ENCODE results near the gene AGO4.
"Not testable (repeated sequence)": the region's sequence is repeated elsewhere in the genome, so short reads cannot be mapped to it uniquely, and the experiment has no call there.

Gene AGO4

DNA sequence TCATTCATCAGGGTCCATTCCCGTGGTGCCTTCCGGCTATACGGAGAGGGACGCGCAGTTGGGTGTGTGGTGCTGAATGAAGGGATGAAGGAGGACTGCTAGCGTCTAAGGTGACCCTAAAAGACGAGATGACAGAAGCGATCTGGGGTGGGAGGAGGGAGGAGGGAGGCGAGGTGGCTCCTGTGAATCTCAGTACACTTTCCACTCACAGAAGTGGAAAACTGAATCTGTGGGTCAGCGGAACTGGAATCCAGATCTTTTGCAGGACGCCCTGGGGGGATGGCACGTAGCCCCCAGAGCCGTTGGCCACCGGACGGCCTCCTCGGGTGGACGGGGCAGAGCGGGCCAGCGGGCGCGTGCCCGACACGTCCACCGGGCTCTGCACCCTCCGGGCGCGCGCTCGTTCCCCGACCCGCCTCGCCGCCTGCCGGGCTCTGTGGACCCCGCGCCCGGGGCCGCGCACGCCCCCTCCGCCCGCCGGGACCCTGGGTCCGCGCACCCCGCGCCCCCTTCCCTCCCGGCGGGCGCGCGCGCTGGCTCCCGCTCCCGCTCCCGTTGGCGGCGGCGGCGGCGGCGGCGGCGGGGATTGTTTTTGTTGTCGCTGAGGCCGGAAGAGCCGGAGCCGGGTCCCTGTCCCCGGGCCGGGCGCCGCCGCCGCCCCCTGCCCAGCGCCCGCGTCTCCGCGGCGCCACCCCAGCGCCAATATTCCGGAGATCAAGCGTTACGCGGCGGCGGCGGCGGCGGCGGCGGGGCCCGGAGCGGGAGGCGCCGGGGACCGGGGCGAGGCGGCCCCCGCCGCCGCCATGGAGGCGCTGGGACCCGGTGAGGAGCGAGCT, at the start of gene AGO4:
TSS of gene AGO4 (plus strand) at position 403 of the 836 bp plus-strand sequence. CDS start at position 804, 401 bp downstream.
- peak in 1 of 2 experiments; percentile 35 for DNase-seq

DNA sequence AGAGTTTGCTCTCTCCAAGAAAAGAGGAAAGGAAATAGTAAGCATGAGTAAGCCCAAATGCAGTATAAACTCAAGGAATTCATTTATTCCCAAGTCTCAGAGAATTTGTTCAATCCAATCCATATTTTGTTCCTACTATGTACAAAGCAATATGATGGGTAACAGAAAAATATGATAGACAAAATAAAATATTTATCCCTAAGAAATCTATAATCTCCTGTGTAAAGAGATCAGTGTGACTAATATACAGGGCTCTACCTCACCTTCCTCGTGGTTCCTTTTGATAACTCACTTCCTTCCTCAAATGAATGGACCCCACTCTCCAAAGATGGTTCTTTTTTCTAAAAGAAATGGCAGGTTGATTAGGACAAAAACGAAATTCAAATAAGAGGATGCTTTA, 45.7 kb upstream of the AGO4 start:
- DNase-seq = no peak

DNA sequence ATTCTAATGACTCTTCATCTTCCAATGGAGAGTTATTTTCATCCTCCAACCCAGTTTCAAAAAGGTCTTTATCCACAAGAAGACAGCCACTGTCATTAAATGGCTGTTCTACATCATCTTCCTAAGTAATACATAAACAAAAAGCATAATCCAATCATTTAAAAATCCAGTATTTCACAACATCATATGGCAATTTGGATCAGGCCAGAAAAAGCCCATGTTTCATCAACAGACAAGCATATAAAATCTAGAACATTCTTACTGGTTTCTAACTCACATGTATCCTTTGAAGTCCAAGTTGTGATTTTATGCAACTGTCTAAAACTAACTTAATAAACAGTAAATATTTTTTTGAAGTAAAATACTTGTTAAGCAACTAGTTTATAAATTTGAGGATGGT, 44.6 kb upstream of the AGO4 start:
- no peak for DNase-seq

DNA sequence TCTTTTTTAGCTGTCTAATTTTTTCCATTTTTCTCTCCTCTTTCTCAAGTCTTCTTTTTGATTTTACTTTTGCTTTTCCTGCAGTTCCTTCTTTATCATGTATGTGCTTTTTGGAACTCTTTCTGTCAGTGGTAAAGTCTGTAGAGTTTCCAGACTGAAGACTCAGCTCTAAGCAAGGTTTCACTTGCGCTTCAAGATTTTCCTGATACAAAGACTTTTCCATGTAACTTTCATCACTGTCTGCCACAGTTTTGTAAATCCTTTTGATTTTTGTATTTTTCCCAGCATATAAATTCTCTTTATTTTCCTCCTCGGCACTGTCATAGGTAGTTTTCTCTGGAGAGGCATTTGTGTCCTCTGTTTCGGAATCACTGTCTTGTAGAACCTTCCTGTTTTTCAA, 43.5 kb upstream of the AGO4 start:
- DNase-seq = no peak

DNA sequence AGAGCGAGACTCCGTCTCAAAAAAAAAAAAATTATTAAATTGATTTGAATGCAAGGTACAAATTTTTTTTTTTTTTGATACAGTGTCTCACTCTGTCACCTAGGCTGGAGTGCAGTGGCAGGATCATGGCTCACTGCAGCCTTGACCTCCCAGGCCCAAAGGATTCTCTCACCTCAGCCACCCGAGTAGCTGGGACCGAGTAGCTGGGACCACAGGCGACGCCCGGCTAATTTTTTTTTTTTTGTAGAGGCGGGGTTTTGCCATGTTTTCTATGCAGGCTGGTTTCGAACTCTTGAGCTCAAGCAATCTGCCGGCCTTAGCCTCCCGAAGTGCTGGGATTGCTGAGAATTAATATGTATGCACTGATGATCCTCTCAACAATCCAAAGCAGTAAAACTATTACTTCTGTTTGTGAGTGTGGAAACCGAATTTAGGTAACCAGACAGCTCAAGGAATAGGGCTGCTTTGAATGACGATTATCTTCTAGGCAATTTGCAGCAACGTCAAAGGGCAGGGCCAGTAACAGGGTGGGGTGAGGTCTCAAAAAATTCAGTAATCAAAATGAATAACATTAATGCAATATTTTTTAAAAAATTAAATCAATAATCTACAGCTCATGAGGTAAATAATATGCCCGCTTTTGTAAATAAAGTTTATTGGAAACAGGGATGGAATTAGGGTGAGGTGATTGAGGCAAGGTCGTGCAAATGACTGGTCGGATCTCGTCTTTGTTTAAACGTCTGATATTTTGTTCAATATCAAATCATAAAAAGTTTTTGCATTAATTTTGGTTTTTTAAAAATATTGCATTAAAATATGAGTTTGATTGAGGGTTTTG, 39.2 kb upstream of the AGO4 start:
- no peak for DNase-seq

DNA sequence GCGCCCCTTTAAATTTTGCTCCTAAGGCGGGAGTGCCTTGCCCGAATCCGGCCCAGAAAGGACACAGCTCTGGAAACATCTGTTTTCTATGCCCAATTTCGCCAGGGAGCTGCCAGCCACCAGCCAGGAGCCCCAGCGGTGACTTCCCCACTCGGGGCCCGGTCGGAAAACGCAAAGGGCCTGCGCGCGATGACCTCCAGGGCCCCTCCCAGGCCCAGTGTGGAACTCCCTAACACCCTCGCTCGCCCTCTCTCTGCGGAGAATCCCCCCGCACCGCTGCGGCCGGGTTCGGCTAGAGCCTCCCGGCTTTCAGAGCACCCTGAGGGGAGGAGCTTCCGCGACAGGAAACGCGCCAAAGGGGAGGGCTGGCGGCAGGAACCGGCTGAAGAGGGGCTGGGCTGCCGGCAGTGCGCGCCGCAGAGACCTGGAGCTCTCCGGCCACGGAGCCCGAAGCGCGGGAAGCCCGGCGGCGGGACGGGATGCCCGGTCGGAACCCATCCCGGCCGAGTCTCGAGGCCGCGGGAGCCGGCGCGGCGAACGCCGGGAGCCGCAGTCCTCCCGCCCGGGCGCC, 38.5 kb upstream of the AGO4 start:
- peak; percentile 75 to 85 for DNase-seq

DNA sequence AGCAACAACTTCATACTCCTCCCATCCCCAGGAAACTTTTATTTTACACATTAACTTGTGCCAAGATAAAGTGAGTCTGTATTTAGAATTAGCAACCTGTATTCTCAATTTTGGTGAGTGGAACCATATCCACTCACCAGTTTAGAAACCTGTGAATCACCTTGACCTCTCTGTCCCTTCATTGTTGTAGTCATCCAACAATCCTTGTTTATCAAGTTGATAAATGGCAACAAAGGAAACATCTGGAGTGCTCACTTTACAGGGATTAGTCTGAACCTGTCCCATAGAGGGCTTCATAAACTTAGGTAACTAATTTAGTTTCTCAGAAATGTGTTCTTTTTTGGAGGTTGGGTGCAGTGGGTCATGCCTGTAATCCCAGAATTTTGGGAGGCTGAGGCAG, 34.1 kb upstream of the AGO4 start:
- no peak for DNase-seq

DNA sequence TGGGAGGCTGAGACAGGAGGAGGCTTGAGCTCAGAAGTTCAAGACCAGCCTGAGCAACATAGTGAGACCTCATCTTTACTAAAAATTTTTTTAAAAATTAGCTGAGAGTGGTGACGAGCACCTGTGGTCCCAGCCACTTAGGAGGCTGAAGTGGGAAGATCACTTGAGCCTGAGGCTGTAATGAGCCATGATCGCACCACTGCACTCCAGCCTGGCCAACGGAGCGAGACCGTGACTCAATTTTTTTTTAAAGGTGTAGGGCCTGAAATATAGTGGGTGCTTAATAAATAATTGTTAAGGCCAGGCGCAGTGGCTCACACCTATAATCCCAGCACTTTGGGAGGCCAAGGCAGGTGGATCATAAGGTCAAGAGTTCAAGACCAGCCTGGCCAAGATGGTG, 31.6 kb upstream of the AGO4 start:
- DNase-seq = not testable (repeated sequence)

DNA sequence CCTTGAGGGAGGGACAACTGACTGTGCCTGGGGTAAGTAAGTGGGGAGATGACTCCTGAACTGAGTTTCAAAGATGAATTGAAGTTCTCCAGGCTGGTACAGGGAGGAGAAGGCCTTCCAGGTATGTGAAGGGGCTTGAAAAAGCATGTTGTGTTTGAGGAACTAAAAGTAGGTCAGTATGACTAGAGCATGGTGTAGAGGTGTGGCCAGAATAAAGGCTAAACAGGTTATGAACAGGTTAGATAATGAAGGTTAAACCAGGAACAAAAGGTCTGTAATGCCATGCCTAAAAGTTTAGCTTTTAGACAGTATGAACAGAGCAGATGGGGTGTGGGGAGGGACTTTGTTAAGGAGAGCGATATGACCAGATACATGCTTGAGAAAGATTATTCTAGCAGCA, 30.7 kb upstream of the AGO4 start:
- DNase-seq = no peak

DNA sequence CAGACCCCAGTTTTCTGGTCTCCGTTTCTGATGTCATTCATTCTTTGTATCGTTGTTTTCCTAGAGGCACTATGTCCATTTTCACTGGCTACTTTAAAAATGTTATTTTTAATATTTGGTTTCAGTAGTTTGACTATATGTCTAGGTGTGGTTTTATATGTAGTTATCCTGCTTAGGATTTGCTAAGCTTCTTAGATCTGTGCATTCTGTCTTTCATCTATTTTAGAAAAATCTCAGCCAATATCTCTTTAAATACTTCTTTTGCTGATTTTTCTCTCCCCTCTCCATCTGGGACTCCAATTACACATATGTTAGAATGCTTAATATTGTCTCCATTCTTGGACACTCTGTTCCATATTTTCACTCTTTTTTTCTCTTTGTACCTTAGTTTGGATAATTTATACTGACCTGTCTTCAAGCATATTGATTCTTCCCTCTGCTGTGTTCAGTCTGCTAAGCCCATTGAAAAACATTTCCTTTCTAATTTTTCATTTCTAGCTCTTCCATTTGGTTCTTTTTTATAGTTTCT, 24.7 kb upstream of the AGO4 start:
- no peak for DNase-seq

DNA sequence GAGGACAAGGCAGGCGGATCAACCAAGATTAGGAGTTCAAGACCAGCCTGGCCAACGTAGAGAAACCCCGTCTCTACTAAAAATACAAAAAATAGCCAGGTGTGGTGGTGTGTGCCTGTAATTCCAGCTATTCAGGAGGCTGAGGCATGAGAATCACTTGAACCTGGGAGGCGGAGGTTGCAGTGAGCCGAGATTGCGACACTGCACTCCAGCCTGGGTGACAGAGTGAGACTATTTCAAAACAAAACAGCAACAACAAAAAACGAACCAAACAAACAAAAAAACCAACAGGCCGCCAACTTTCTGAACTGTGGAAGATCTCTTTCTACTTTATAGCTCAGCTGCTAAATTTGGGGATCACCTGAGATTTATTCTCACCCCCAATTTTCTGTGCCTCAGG, 23.5 kb upstream of the AGO4 start:
- DNase-seq = not testable (repeated sequence)

DNA sequence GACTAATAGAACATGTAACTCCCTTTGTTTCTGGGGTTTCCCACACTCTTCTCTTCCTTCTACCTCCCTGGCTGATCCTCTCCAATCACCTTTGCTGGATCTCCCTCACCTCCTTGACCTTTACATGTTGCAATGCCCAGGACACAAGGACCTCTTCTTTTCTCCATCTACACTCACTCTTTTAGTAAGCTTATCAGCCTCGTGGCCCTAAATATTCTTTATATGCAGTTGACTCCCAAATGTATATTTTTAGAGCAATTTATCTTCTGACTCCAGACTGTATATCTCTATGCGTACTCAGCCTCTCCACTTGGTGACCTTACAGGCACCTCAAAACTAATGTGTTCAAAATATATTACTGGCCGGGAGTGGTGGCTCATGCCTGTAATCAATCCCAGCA, 19.7 kb upstream of the AGO4 start:
- no peak for DNase-seq

DNA sequence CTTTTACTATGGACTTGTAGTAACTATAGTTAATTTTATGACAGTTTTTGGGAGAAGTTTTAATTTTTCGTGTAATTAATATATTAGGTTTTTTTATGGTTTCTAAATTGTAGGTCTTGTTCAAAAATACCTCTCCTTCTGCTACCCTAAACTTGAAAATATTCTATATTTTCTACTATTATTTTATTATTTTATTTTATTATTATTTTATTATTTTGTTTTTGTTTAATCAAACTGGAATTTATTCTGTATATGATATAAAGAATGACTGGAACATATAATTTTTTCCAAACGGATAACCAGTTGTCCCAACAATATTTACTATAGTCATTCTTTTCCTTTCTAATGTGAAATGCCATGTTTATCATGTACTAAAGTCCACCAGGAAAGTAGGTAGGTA, 17.1 kb upstream of the AGO4 start:
- no peak for DNase-seq

DNA sequence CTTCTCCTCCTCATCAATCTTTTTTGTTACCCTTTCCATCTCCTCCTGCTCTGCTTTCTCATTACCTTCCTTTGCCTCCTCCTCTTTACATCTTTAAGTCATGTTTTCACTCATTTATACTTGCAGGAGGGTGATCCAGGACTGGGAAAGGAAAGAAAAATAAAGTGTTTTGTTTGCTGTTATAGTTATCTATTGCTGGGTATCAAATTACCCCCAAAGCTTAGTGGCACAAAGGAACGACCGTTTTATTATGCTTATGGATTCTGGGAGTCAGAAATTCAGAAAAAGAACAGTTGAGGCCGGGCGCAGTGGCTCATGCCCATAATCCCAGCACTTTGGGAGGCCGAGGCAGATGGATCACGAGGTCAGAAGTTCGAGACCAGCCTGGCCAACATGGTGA, 12.5 kb upstream of the AGO4 start:
- no peak for DNase-seq

DNA sequence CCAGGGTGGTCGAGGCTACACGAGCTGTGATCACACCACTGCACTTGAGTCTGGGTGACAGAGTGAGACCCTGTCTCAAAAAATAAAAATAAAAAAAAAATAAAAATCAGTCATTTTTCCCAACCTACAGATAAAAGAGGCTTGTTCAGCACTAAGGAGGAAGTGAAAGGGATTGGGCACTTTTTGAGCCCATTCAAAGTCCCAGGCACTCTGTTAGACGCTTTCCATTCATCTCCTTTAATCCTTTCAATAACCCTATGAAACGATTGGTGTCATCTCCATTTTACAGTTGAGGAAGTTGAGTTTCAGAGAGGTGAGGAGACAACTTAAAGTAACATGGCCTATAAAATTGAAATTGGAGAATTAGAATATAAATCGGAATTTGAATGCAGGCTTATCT, 10.4 kb upstream of the AGO4 start:
- no peak for DNase-seq

DNA sequence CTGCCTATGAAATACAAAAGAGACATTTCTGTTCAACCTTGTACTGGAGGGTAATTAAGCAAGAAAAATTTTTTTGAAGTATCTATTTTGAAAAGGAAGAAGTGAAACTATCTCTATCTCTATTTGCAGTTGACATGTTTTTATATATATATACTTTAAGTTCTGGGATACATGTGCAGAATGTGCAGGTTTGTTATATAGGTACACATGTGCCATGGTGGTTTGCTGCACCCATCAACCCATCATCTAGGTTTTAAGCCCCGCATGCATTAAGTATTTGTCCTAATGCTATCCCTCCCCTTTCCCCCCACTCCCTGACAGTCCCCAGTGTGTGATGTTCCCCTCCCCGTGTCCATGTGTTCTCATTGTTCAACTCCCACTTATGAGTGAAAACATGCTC, 9.8 kb upstream of the AGO4 start:
- not testable (repeated sequence) for DNase-seq

DNA sequence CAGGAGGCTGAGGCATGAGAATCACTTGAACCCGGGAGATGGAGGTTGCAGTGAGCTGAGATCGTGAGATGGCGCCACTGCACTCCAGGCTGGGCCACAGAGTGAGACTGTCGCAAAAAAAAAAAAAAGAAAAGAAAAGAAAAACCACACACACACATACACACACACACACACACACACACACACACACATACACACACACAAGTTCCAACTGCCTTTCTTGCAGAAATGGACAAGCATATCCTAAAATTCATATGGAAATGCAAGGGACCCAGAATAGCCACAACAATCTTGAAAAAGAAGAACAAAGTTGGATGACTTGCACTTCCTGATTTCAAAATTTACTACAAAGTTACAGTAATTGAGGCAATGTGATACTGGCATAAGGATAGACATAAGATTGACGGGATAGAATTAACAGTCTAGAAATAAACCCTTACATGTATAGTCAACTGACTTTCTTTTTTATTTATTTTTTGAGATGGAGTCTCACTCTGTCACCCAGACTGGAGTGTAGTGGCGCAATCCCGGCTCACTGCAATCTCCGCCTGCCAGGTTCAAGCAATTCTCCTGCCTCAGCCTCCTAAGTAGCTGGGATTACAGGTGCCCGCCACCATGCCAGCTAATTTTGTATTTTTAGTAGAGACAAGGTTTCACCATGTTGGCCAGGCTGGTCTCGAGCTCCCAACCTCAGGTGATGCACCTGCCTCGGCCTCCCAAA, 7.5 kb upstream of the AGO4 start:
- DNase-seq = peak; percentile 97

DNA sequence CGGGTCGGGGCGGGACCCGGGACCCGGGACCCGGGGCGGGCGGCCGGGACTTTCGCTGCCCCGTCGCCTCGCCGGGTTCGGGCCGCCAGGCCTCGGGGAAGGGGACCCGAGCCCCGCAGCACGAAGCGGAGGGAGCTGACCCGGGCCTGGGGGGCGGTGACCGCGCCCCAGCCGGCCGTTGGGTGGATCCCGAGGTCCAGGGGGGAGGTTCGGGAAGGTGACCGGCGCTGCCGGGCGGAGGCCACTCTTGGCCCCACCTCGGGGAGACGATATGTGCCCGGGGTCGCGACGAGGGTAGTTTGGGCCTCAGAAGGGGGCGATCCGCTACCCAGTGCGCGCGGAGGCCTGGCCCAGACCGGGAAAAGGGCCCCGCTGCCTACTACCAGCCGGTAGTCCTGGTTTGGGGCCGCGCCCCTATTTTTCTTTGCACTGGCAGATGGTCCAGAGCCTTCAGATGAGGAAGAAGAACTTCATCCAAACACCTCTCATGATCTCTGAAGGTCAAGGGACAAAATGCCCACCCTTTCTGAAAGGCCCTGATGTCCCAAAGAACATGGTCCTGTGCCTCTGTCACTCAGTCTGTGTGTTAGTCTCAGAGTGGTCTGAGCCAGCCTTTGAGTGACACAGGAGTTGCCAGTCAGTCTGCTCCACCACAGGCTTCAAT, 766 bp downstream of the AGO4 start:
- DNase-seq = peak in 1 of 2 experiments; percentile 13

DNA sequence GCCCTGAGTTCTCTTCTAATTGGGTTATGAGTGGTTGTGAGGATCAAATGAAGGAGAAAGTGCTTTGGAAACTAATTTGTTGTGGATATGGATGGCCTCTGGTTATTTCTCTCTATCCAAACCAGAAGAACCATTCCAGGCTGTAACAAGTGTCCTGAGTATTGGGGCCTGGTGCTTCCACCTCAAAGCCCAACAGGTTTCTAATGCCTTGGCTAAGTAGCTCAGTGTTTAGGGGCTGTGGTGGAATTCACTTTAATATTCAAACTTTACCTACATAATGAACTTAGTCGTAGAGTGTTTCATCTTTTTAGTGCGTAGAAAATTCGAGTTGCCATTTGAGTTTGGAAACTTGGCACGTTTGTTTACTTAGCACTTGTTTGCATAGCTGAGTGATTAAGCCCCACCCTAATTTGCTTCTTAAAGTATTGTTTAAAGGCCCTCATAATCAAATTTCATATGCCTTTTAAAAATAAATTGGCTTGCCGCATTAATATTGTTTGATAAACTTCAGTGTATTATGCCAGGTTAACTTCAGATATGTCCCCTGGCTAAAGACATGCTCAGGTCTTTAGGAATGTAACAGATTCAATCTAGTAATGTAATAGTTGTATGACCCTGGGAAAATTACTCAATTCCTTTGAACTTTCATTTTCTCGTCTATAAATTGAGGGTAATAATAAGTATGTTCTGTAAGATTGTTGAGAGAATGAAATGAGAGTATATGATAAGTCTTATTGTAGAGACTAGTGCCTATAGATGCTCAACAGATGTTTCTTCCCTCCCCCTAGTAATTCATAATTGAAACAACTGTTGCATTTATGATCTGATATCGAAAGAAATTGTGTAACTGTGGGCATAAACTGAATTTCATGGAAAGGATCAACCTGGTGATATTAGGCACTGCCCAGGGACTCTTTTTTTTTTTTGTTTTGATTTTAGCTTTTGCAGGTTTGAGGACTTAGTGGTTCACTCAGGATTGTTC, 1.6 kb downstream of the AGO4 start:
- no peak for DNase-seq

DNA sequence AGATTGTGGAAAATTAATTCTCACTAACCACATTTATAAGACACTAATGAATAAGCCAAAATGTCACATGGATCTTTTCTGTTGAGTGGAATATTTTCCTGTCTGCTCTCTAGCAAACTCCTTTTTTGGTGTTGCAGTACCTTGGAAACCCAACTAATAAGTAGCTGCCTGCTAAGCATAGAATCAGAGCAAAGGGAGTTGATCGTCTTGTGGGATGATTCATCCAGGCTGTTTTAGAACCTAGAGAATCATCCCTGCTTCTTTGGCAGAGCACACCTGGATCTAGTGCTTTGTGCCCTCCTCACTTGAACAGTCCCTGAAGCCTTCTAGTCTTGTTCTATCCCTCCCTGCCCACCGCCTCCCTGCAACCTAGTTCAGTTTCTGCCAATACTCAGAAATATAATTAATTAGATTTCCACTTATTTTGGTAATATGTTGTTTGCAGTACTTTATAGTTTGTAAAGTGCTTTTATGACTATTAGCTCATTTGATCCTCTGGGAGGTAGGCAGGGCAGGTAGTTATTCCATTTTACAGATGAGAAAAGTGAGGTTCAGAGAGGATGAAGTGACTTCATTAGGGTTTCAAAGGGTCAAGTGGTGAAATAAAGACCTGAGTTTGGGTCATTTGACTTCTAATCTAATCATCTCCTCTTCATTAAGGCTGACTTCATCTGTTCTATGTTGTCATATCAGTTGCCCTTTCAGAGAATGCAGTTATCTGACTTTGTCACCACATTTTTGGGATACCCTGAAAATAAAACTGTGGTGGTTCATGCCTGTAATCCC, 2.5 kb downstream of the AGO4 start:
- DNase-seq = no peak
